Measurements from ENCODE around the gene FANCD2OS. TPM values are rescaled to one million over a fixed set of nuclear protein-coding genes. Genes with fewer than 3 reads are reported as not detected.
A peak's percentile ranks its signal among the peaks of the same experiment; 100 is the strongest.

Gene FANCD2OS
- polyA plus RNA-seq, 1 experiment: not detected

- no peak for TF ChIP-seq CTCF (IDR thresholded peaks at IDR 0.05; ENCODE audit: insufficient read depth, low read depth, low read length)
- Histone ChIP-seq H3K4me3 (ENCODE audit: low read depth, low read length) (no peak overlapping the region), H3K36me3 (ENCODE audit: control insufficient read depth, insufficient read depth, low read length) (peaks cover 4% of the 10 kb centered on the region), H3K27me3 (ENCODE audit: control insufficient read depth, insufficient read depth, low read length) (no peaks in the 10 kb centered on the region)
- CTCF ChIA-PET: interaction anchor here (0.6 to 1.1 kb wide), 2 partner anchors 13 to 132 kb away, joined by 3 to 9 read pairs; partner anchors contain the start of gene IRAK2
- POLR2A ChIA-PET: interaction anchor here (0.6 kb wide), 1 partner anchor 260 kb away, joined by 5 read pairs; the partner anchor contains the start of gene JAGN1
- no peak for DNase-seq (ENCODE audit: low read depth)
These were observed 42.9 kb upstream of the FANCD2OS start for GRCh38 chr3:10150987-10151386.

- Histone ChIP-seq H3K4me3 (ENCODE audit: low read depth, low read length) (no peak overlapping the region), H3K36me3 (ENCODE audit: control insufficient read depth, insufficient read depth, low read length) (peaks cover 4% of the 10 kb centered on the region), H3K27me3 (ENCODE audit: control insufficient read depth, insufficient read depth, low read length) (no peaks in the 10 kb centered on the region)
- ChIA-PET POLR2A (no interaction called here), CTCF (no interaction called here)
- no peak for DNase-seq (ENCODE audit: low read depth)
- no peak for TF ChIP-seq CTCF (IDR thresholded peaks at IDR 0.05; ENCODE audit: insufficient read depth, low read depth, low read length)
These were observed 41.2 kb upstream of the FANCD2OS start for GRCh38 chr3:10149226-10149625.

DNA sequence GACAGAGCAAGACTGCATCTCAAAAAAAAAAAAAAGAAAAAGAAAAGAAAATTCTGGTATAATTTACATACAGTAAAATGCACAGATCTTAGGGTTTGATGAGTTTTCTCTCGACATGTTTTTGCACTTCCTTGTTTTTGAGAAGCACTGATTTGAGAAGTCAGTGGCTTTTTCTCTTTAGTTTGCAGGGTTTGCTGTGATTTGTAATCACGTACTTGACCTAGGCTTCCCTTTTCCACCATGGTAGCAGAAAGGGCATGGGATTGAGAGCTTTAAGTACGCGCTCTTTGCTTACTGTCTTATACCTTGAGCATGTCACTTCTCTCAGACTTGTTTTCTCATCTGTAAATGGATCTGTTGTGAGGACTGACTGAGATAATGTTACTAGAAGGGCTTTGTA, 37.6 kb upstream of the FANCD2OS start:
- CTCF ChIA-PET: no interaction called here
- no peak for TF ChIP-seq CTCF (IDR thresholded peaks at IDR 0.05; ENCODE audit: insufficient read depth, low read depth, low read length)
- POLR2A ChIA-PET: interaction anchor here (0.6 kb wide), 1 partner anchor 16 kb away, joined by 3 read pairs; no protein-coding TSS in a partner anchor

GRCh38 chr3:10142707-10143560, 34.9 kb upstream of the FANCD2OS start:
- Histone ChIP-seq H3K27me3 (ENCODE audit: control insufficient read depth, insufficient read depth, low read length) (no peaks in the 10 kb centered on the region), H3K36me3 (ENCODE audit: control insufficient read depth, insufficient read depth, low read length) (no peaks in the 10 kb centered on the region; the same call in 1 of the 2 replicates), H3K4me3 (ENCODE audit: low read depth, low read length) (peak overlapping the region; percentile 81)
- DNase-seq (ENCODE audit: low read depth): no peak
- TF ChIP-seq CTCF (IDR thresholded peaks at IDR 0.05; ENCODE audit: insufficient read depth, low read depth, low read length): no peak
- POLR2A ChIA-PET: no interaction called here
- CTCF ChIA-PET: no interaction called here

More for the DNA sequence above, 37.6 kb upstream of the FANCD2OS start:
- Histone ChIP-seq H3K27me3 (ENCODE audit: control insufficient read depth, insufficient read depth, low read length) (no peaks in the 10 kb centered on the region), H3K36me3 (ENCODE audit: control insufficient read depth, insufficient read depth, low read length) (peaks cover 4% of the 10 kb centered on the region), H3K4me3 (ENCODE audit: low read depth, low read length) (no peak overlapping the region)
- no peak for DNase-seq (ENCODE audit: low read depth)

DNA sequence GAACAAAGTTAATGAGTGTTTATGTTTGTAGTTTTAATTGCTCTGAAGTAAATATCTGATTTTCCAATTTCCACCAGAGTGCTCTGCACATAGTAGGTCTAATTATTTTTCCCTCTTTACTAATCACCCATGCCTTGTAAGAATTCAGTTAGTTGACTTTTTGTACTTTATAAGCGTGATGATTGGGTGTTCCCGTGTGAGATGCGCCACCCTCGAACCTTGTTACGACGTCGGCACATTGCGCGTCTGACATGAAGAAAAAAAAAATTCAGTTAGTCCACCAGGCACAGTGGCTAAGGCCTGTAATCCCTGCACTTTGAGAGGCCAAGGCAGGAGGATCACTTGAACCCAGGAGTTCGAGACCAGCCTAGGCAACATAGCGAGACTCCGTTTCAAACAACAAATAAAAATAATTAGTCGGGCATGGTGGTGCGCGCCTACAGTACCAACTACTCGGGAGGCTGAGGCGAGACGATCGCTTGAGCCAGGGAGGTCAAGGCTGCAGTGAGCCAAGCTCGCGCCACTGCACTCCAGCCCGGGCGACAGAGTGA, 33.0 kb upstream of the FANCD2OS start:
- CTCF ChIA-PET: interaction anchor here (0.9 kb wide), 1 partner anchor 52 kb away, joined by 3 read pairs; no protein-coding TSS in a partner anchor

More for the DNA sequence above, 33.0 kb upstream of the FANCD2OS start:
- Histone ChIP-seq H3K27me3 (ENCODE audit: control insufficient read depth, insufficient read depth, low read length) (no peaks in the 10 kb centered on the region), H3K4me3 (ENCODE audit: low read depth, low read length) (0 out of 2 replicates have a peak overlapping the region, but pooled peaks have one; percentile 12), H3K36me3 (ENCODE audit: control insufficient read depth, insufficient read depth, low read length) (no peaks in the 10 kb centered on the region; the same call in 1 of the 2 replicates)
- TF ChIP-seq CTCF (IDR thresholded peaks at IDR 0.05; ENCODE audit: insufficient read depth, low read depth, low read length): no peak
- DNase-seq (ENCODE audit: low read depth): no peak
- POLR2A ChIA-PET: no interaction called here

All from BJ (cell line).